B cell (primary cell): ENCODE data around the gene LGALS4.

Experiments
- EZH2 ChIP-seq: IDR thresholded peaks from 2 replicates; pipeline ENCODE4 v1.6.1; 2012; ENCODE audit warnings: borderline replicate concordance, low read depth, mild to moderate bottlenecking, moderate library complexity, low read length; ENCODE audit not compliant: insufficient read depth, poor library complexity, severe bottlenecking
- TF ChIP-seq, protein P1 (sequence below): fragments of 200-600 bp; IDR thresholded peaks from one replicate; pipeline ENCODE4 v1.8.0; 2022; ENCODE audit warnings: antibody characterized with exemption, mild to moderate bottlenecking

DNA sequence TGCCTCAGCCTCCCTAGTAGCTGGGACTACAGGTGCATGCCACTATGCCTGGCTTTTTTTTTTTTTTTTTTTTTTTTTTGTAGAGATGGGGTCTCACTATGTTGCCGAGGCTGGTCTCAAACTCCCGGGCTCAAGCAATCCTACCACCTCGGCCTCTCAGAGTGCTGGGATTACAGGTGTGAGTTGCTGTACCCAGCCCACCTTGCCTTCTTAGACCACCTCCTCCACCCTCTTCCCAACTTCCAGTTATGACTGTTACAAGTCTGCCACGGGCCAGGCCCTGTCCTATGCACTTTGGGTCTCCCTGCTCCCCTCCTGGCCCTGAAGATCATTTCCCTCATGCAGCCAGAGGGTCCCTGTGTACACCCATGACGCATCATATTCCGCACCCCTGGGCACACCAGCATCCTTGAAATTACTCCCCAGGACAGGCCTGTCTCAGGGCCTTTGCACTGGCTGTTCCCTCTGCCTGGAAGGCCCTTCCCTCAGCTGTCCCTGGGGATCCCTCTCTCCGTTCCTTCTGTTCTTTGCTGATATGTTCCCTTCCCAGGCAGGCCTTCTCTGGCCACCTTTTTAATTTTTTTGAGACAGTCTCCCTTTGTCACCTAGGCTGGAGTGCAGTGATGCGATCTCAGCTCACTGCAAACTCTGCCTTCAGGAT is 3.0 kb downstream of the LGALS4 start:
- TF ChIP-seq, protein P1, sequence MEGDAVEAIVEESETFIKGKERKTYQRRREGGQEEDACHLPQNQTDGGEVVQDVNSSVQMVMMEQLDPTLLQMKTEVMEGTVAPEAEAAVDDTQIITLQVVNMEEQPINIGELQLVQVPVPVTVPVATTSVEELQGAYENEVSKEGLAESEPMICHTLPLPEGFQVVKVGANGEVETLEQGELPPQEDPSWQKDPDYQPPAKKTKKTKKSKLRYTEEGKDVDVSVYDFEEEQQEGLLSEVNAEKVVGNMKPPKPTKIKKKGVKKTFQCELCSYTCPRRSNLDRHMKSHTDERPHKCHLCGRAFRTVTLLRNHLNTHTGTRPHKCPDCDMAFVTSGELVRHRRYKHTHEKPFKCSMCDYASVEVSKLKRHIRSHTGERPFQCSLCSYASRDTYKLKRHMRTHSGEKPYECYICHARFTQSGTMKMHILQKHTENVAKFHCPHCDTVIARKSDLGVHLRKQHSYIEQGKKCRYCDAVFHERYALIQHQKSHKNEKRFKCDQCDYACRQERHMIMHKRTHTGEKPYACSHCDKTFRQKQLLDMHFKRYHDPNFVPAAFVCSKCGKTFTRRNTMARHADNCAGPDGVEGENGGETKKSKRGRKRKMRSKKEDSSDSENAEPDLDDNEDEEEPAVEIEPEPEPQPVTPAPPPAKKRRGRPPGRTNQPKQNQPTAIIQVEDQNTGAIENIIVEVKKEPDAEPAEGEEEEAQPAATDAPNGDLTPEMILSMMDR: no peak
- no peak for TF ChIP-seq EZH2
